GM21515 (cell line): ENCODE measurements around the gene ARSA.

Source experiments
- ATAC-seq: cut with Tn5 transposase; IDR thresholded peaks from one replicate; pipeline ENCODE4 v1.9.1; 2021; ENCODE audit not compliant: unreplicated experiment

The ARSA gene

DNA sequence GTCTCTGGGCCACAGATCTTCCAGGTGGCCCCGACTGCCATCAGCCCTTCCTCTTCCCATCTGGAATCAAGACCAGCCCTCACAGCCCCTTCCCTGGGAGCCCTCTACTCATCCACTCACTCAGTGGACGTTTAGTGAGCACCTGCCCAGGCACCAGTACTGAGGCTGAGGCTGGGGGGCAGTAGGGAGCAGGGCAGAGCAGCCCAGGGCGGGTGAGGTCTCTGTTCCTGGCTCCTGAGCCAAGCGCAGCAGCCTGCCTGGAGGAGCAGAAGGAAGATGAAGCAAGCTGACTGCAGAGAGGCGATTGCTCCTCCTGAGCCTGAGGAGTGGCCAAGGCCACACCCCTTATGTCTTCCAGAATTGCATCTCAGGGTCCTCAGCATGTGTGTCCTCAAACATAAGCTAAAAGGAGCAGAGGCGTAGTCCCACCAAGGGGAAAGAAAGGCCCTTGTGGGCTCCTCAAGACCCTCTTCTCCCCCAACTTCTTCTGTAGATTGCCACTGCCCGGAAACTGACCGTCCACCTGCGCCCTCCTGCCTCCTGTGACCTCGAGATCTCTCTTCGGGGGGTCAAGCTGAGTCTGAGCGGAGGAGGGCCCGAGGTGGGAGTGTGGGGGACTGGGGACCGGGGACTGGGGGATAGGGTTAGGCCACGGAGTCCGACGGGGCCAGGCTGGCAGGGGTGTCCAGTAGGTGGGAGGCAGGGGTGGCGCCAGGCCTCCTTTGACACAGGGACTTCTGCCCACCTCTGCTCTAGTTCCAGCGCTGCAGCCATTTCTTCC is 21.6 kb downstream of the ARSA start:
- ATAC-seq, result no peak

DNA sequence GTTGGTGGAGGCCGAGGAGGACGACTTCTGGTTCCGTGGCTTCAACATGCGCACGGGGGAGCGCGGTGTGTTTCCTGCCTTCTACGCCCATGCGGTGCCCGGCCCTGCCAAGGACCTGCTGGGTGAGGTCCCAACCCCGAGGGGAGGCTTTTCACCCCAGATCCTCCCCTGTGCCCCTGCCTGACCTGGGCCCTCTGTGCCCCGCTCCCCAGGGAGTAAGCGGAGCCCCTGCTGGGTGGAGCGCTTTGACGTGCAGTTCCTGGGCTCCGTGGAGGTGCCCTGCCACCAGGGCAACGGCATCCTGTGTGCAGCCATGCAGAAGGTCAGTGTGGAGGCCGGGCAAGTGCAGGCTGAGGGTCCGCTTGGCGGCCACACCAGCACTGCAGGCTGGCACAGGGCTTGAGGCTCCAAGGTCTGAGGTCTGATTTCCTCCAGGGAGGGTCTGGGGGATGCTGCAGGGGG is 22.3 kb downstream of the ARSA start:
- ATAC-seq, result no peak

DNA sequence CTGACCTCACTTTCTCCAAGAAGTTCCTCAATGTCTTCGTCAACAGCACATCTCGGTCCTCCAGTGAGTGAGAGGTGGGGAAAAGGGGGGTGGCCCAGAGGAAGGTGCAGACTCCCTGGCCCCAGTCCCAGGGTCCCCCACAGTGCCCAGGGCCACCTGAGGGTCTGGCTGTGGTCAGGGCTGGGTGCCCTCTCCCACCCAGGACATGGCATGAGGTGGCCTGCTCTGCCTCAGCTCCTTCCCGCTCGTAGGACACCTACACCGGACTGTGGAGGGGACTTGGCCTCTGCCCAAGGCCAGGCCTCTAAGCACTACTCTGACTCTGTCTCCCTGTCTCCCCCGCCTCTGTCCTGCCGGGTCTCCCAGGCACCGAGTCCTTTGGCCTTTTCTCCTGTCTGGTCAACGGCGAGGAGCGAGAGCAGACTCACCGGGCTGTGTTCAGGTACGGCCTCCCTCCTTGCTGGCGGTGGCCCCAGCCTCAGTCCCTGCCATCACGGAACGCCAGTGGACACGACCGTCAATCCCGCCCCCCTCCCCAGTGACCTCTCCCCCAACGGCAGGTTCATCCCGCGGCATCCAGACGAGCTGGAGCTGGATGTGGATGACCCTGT is 22.8 kb downstream of the ARSA start:
- ATAC-seq, result no peak

DNA sequence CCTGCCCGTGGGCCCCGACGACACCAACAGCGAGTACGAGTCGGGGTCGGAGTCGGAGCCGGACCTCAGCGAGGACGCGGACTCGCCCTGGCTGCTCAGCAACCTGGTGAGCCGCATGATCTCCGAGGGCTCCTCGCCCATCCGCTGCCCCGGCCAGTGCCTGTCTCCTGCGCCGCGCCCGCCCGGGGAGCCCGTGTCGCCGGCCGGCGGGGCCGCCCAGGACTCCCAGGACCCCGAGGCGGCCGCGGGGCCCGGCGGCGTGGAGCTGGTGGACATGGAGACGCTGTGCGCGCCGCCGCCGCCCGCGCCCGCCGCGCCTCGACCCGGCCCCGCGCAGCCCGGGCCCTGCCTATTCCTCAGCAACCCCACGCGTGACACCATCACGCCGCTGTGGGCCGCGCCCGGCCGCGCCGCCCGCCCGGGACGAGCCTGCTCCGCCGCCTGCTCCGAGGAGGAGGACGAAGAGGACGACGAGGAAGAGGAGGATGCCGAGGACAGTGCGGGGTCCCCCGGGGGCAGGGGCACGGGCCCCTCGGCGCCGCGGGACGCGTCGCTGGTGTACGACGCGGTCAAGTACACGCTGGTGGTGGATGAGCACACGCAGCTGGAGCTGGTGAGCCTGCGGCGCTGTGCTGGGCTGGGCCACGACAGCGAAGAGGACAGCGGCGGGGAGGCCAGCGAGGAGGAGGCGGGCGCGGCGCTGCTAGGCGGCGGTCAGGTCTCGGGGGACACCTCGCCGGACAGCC is 23.5 kb downstream of the ARSA start:
- no peak for ATAC-seq

DNA sequence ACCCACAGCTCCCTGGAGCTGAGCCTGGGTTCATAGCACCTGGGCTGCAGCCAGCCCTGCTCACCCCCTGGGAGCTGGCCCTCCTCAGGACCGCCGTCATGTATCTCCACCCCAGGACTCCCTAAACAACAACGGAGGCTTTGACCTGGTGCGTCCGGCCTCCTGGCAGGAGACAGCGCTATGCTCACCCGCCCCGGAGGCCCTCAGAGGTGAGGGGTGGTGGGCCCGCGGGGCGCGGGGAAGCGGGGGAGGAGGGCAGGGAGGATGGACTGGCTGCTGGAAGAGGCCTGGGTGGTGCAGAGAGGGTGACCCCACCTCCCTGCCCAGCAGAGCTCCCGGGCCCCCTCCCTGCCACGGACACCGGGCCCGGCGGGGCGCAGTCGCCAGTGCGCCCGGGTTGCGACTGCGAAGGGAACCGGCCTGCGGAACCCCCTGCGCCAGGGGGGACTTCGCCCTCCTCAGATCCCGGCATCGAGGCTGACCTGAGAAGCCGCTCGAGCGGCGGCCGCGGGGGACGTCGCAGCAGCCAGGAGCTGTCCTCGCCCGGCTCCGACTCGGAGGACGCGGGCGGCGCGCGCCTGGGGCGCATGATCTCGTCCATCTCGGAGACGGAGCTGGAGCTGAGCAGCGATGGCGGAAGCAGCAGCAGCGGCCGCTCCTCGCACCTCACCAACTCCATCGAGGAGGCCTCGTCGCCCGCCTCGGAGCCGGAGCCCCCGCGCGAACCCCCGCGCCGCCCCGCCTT is 24.3 kb downstream of the ARSA start:
- no peak for ATAC-seq

DNA sequence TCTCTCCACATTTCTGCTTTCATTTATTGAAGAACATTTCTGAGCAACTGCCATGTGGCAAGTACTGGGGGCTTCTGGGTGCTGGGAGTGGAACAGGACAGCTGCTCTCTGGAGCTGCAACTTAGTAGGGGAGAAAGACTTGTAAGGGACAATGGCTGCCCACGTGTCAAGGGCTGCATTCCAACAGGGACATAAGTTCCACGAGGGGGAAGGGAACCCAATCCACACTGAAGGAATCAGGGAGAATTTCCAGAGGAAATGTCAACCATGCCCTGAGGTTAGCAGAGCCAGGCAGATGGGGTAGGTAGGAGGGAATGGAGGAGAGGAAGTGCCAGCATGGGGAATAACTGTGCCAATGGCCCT is 25.6 kb downstream of the ARSA start:
- ATAC-seq, result no peak

DNA sequence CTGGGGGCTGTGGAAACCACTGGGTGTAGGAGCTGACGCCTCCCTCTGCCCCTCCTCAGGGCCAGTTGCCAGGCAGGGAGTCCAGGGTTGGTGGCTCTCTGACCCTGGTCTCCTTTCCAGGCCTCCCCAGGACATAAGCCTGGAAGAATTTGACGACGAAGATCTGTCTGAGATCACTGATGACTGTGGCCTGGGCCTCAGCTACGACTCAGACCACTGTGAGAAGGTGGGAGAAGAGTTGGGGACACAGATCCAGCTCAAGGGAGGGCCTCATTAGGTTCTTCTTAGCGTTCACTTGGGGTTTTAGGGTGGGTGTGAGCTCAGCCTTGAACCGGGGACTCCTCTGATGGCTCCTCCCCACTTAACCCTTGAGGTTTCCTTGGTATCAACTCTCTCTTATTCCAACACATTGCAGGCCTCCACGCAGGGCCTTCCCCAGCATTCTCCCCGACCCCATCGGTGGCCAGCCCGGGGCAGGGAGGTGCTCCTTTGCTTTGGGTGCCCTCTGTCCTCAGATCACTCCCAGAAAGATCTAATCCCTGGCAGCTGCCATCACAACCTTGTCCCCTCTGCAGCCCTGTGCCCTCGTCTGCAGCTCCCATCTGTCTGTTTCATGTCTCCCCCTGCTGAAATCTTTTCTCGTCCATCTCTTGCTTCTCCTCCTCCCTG is 26.1 kb downstream of the ARSA start:
- ATAC-seq, result no peak

DNA sequence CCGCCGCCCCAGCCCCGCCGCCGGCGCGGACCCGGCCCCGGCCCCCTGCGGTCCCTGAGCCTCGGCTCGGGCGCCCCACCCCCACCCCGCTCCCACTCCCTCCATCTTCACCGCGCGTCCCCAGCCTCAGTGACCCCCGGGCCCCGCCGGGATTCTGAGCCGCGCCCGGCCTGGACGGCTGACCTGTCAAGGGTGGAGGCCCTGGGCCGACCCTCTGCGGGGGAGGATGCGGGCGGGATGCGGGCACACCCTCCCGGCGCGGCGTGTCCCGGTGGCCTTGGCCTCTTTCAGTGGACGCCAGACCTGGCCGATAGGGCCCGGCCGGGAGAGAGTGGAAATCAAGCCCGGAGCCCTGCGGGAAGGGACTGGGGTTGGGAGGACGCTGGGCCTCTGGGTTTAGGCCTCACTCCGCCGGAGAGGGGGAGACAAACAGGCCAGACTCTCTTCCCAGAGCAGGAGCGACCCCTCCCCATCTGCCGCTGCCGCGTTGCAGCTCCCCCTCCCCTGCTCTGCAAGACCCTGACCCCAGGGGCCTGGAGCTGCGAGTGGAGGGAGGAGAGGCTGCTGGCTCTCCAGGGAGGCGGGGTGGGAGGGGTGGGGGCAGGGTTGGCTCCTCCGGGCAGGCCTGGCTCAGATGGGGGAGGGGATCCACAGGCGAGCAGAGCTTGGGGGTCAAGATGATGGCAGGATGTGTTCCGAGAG is 26.8 kb downstream of the ARSA start:
- no peak for ATAC-seq

DNA sequence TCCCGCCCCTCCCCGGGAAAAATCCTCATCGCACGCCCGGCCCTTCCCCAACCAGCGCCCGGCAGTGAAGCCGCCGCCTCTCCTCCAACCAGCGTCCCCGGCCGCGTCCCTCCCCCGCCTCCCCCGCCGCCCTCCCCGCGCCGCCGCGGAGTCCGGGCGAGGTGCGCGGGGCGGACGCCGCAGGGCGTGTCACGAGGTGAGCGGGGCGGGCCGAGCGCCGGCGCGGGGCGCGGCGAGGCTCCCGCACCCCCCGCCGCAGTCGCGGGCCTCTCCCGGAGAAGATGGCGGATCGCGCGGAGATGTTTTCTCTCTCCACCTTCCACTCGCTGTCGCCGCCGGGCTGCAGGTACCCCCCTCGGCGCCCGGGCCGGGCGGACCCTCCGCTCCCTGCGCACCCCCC is 27.4 kb downstream of the ARSA start, which contains the start of gene MAPK8IP2:
MAPK8IP2 (plus strand) TSS at position 256 of the 400 bp plus-strand sequence; CDS start at position 282, 26 bp downstream.
- no peak for ATAC-seq

DNA sequence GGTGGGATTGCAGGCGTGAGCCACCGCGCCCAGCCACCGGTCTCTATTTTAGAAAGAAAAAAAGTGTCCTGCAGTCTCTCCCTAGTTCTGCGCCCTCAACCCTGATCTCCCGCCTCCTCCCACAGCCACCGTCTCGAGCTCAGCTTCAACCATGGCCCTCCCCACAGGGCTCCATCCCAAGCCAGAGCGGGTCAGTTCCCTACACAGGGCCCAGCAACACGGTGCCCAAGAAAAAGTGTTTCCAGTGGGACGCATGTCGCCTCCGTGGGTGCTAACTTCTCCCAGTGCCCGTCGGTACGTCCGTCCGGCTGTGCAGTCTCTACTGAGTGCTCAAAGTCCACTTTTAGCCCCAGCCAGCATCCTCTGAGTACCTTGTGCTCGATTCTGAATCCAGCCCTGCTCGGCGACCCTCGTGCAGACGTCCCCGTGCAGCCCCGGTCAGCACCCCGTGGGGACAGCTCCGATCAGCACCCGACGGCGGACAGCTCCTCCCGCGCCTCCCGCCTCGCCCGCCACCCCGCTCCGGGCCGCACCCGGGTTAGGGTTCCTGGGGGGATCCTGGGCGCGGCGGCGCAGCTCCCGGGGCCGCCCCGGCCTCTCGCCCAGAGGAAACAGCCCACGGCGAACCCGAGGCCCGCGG is 28.0 kb downstream of the ARSA start:
- no peak for ATAC-seq

DNA sequence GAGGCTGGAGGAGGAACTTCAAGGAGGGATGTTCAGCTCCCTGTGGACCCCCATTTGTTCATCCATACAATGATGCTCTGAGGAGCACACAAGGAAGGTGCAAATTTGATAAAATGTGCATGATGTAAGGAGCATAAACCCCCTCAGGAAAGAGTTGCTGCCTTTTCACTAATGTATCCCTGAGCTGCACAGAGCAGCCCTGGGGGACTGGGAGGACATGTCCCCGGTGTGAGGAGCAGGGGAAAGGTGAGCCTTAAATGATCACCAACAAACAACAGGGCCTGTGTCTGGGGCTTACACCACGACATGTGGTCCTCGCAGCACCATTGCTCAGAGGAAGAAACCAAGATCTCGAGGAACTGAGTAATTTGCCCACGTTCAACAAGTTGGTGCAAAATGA is 30.9 kb downstream of the ARSA start:
- no peak for ATAC-seq

DNA sequence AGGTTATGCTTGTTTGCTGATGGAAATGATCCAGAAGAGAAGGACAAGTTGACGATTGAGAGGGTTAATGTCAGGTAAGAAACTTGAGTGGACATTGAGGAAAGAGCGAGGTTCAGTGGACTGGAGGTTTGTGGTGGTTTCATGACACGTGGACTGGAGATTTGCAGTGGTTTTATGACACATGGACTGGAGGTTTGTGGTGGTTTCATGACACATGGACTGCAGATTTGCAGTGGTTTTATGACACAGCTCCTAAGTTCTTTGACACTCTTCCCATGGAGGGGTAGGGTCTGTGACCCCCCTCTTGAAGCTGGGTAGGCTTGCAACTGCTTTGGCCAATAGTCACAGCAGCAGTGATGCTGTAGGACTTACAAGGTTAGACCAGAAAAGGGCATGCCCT is 32.8 kb downstream of the ARSA start:
- ATAC-seq, result no peak

DNA sequence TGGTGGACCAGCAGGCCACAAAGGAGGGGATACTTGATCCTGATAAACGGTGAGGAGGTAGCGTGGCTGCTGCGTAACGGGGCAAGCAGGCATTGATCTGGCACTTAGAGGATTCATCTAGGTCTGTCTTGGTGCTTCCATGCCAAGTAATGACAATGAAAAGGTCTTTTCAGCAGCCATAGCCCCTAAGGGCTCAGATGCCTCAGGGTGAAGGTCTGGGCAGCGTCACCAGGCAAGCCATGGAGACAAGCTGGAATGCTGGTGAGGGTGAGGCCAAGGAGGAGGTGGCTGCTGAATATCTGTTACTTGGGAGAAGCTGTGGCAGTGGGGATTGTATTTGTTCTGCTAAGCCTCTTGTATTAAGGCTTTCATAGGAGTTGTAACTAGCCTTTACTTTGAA is 40.5 kb downstream of the ARSA start:
- no peak for ATAC-seq

DNA sequence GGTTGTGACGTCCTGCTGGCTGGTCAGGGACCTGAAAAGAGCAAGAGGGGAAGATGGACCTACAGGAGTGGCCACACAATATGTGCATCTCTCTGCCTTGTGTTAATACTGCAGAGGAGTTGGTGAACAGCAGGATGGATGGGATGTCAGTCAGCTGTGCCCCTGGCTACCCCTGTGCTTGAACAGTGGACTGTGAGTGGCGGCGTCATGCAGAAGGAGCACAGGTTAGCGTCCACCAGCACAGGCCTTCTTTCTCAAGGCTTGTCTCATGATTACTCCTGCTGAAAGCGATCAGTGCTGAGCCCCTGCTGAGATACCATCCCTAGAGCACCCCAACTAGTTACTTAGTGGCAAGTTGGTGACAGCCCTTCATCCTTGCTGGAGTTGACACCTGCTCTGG is 41.5 kb downstream of the ARSA start:
- no peak for ATAC-seq

DNA sequence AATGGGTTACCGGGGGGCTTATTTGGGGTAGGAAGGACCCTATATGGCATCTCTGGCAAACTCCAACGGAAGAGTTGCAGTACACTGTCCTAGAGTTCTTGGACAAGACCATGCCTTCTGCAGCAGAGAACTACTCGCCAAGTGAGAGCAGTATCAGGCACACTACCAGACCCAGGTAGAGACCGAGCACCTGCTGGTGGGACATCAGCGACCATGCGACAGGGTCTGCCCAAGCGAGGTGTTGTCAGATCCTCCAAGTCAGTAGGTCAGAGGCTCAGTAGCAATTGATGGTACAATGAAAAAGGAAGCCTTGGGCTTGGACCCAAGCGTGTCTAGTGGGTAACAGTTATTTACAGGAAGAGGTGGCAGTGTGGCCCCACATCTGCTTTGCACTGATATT is 42.2 kb downstream of the ARSA start:
- ATAC-seq, result no peak

DNA sequence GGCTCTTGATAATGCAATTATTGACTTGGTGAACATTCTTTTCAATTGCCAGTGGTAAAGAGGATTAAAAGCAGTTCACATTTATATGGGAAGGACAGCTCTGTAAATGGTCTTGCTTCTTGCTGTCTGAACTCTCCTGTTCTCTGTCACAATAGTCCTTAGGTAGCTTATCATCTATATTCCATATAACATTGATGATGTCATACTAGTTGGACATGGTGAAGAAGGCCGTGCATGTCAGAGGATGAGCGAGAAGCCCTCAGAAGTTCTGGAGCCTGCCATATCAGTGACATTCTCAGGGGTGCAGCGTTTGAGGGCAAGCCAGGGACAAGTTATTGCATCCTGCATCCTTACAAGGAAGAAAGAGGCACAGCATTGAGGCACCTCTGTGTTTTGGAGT is 42.7 kb downstream of the ARSA start:
- no peak for ATAC-seq

DNA sequence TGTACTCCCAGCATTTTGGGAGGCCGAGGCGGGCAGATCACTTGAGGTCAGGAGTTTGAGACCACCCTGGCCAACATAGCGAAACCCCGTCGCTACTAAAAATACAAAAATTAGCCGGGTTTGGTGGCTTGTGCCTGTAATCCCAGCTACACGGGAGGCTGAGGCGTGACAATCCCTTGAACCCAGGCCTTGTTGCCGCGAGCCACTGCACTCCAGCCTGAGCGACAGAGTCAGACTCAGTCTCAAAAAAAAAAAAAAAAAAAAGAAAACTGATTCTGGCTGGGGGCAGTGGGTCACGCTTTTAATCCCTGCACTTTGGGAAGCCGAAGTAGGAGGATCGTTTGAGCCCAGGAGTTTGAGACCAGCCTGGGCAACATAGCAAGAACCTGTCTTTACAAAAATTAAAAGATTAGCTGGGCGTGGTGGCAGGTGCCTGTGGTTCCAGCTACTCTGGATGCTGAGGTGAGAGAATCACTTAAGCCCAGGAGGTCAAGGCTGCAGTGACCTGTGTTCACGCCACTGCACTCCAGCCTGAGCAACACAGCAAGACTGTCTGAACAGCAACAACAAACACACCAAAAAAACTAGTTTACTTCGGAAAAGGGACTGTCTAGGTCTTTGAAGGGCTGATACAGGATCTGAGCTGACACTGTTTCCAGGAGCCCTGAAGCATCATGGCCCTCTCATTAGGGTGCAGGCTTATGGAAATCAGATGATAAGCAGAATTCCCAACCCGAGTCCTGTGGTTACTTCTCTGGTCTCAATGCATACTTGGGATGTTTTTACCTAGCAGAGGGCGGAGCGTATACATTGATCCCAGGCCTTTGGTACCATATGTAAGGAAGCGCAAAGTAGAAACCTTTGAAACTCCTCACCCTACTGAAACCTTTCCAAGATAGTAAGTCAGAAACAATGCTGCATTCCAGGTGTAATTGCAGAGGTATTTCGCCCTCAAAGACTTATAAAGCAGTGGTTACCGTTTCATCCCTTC is 43.6 kb downstream of the ARSA start:
- ATAC-seq, result no peak

DNA sequence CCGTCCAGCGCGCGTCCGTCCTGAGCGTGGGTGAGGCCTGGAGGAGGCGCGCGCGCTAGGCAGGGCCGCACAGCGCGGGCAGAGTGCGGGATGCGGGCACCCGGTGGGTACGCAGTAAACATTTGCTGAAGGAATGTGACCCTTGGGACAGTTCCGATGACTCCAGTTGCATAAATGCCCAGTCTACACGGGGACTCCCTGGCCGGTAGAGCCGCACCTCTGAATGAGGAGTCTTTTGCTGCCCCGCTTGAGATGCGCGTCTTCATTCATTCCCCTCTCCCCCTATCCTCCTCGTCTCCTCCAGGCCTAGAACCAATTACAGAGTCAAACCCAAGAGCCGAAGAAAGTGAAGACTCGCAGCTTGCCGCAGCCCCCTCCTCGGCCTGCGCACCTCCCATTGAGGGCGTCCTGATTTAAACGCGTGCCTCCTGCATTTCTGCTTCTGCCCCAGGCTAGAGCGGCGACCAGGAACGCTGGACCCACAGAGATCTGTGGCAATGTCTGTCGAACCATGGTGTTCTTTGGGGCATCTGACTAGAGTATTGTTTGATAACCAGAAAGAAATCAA is 44.6 kb downstream of the ARSA start:
- ATAC-seq, result peak; percentile 19
